Measurements from ENCODE around the gene REEP3. TPM values are rescaled to one million over a fixed set of nuclear protein-coding genes. Genes with fewer than 3 reads are reported as not detected.

Gene REEP3, protein sequence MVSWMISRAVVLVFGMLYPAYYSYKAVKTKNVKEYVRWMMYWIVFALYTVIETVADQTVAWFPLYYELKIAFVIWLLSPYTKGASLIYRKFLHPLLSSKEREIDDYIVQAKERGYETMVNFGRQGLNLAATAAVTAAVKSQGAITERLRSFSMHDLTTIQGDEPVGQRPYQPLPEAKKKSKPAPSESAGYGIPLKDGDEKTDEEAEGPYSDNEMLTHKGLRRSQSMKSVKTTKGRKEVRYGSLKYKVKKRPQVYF
- 68.1 and 81.6 TPM in 2 replicates for total RNA-seq

DNA sequence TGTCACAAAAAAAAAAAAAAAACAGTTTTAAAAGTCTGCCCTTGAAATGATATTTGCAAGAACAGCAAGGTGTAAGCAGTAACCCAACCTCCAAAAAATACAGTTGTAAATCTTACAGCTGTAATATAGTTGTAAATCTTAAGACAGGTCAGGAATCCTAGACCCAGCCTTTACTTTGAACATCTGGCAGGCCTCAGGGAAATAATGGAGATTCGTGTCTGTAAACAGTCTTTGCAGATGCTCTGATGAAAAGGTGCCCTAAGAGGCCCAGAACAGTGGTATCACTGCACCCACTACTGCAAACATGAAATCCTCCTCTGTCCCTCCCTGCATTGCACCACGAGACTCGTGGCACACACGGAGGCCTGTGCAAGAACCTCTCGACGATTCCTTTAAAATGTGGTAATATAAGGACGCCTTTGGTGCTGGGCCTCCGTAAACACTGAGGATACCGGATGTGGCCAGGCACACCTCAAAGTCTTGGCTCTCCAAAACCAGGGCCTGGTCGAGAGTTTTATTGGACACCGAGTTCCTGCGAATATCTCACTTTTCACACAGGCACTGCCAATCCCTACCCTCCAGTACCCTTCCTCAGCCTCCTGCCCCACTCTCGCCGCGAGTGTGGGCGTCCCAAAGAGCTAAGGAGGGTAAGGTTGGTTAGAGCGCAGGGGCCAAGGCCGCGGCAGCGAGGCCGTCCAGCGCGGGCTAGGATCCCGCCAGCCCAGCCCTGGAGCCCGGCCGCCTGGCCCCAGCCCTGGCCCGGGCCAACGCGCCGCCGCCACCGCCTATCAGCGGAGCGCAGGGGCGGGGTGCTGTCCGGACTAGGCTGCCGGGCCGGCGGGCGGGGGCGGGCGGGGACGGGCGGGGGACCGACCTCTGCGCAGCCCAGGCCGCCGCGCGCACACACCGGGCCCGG, at the start of gene REEP3:
Gene REEP3 (plus strand): TSS at position 902 of the 916 bp plus-strand sequence. CDS start 145 bp downstream, outside the sequence.

Small RNA genes within 50 kb of the gene (small RNA-seq; reads per million reads assigned to genes)
- not detected for gene AC022022.1

Other genes starting within 250 kb of the REEP3 start
- 212 and 268 TPM in 2 replicates for gene JMJD1C, start 55.4 kb upstream of the REEP3 start, total RNA-seq